Right lung (tissue), 10 donors: Measurements from ENCODE around the gene SUPT20HL2. TPM values are rescaled to one million over a fixed set of nuclear protein-coding genes. Genes with fewer than 3 reads are reported as not detected.
"Not testable (repeated sequence)": the region's sequence is repeated elsewhere in the genome, so short reads cannot be mapped to it uniquely, and the experiment has no call there.

Source experiments
- DNase-seq, 2 donors: peaks; one replicate each; pipeline ENCODE4 v3.0.0-alpha.2; 2013
- long read RNA-seq, 8 donors: transcript quantifications; one replicate each; lab custom pipeline, GENCODE V29; 2026
- polyA plus RNA-seq, 5 donors: library from polyadenylated mRNA; unstranded; fragments of 120-200 nt; gene quantifications; one replicate each; pipeline versions ENCODE4 v1.2.1 to v1.2.3, GENCODE V29; 2013; ENCODE audit warnings: inconsistent platforms in 1 of 5, low replicate concordance in 1 of 5; ENCODE audit not compliant: insufficient read length in 5 of 5, insufficient read depth in 1 of 5

SUPT20HL2 gene
- polyA plus RNA-seq = not detected
- long read RNA-seq, donor 1 = 0 reads
- long read RNA-seq, donor 2 = 0 reads
- long read RNA-seq, donor 3 = 0 reads
- long read RNA-seq, donor 4 = 0 reads
- long read RNA-seq, donor 5 = 0 reads
- long read RNA-seq, donor 6 = 0 reads
- long read RNA-seq, donor 7 = 0 reads
- long read RNA-seq, donor 8 = 0 reads

GRCh38 chrX:24314019-24314635, at the start of gene SUPT20HL2:
Gene SUPT20HL2, minus strand, starts transcription at chrX:24314069. Its CDS starts 754 bp downstream, at chrX:24313315.
- no peak for DNase-seq

GRCh38 chrX:24362089-24362745, 48.3 kb upstream of the SUPT20HL2 start:
- not testable (repeated sequence) for DNase-seq

DNA sequence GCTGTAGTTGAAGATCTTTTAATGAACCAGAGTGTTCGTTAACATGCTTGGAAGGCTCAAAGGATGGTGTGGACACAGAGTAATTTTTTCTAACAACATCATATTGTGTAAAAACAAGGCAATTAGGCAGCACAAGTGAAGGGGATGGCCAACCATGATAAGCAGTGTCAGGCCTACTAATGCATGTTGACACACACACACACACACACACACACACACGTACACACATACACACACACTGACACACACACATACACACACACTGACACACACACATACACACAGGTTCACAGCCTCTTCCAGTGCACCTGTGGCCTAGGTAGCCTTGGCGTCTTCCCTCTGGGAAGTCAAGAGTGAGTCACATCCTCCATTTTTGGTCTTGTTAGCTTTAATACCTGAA, 46.4 kb upstream of the SUPT20HL2 start, which contains the start of gene SUPT20HL1:
SUPT20HL1 (plus strand) TSS at position 368 of the 400 bp plus-strand sequence. CDS start 2,122 bp downstream, outside the sequence.
- DNase-seq = no peak

GRCh38 chrX:24357106-24357505, 43.2 kb upstream of the SUPT20HL2 start:
- DNase-seq = no peak

GRCh38 chrX:24355095-24355494, 41.2 kb upstream of the SUPT20HL2 start:
- DNase-seq = no peak

DNA sequence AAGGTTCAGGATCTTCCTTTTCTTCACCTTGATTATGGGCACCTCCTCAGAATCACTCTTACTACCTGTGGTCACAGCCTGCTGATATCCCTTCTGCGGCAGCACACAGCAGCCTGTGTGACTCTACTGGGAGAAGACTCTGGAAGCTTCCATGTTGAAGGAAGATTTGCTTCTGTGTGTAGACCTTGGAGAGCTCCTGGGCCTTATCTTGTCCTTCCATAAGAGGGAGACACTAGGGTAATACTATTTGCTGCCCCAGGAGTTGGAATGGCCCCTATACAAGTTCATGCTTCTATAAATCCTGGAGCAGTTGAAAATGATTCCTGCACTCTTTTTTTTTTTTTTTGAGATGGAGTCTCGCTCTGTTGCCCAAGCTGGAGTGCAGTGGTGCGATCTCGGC, 36.3 kb upstream of the SUPT20HL2 start:
- DNase-seq = no peak

GRCh38 chrX:24347881-24348280, 34.0 kb upstream of the SUPT20HL2 start:
- DNase-seq = no peak

DNA sequence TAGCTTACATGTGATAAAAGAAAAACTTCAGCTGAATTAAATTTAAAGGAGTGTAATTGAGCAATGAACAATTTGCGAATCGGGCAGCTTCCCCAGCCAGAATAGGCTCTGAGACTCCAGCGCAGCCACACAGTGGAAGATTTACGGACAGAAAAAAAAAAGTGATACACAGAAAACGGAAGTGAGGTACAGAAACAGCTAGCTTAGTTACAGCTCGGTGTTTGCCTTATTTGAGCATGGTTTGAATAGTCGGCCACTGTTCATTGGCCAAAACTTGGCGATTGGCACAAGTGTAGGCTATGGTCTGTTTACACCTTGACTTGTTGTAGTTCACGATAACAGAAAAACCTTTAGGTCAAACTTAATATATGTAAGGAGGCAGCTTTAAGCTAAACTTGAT, 29.9 kb upstream of the SUPT20HL2 start:
- no peak for DNase-seq

DNA sequence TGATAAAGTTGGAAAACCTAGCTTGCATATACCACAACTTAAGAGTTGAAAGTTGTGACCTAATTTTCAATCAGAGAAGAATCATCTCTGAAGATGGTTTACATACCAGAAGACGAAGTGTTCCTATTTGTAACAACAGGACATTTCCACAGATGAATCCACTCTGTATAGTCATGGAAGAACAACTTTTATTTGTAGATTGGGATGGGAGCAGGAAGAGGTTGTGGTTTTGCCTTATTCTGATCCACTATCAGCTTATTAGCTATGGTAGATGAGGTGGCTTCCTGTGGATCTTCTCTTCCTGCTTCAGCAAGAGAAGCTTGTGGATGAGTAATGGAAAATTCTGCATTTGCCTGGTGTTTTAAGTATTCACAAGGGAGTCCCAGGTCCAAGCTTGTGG, 27.9 kb upstream of the SUPT20HL2 start:
- DNase-seq = no peak

DNA sequence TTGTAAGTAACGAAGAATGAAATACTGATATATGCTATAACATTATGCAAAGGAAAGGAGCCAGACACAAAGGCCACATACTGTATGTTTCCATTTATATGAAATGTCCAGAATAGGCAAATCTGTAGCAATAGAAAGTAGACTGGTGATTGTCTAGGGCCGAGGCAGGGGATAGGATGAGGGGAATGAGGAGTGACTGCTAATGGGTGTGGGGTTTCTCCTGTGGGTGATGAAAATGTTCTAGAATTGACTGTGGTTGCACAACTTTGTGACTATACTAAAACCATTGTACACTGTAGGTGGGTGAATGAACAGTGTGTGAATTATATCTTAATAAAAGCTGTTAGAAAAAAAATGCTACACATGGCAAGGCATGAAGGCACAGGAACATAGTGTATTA, 26.6 kb upstream of the SUPT20HL2 start:
- no peak for DNase-seq

- no peak for DNase-seq
Measured at GRCh38 chrX:24339911-24340310, 26.0 kb upstream of the SUPT20HL2 start.

GRCh38 chrX:24335871-24336270, 22.0 kb upstream of the SUPT20HL2 start:
- DNase-seq = no peak

DNA sequence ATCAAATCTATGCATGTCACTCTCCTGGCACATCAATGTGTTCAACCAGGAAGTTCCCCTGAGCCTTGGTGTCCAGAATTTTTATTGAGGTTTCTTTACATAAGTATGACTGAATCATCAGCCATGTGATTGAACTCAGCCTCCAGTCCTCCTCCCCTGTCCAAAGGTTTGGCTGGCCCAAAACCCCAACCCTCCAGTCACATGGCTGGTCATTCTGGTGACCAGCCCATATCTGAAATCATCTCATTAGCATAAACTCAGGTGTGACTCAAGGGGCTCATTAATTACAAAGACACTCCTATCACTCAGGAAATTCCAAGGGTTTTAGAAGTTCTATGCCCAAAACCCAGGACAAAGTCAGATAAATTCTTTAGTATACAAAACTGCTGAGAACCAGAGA, 20.6 kb upstream of the SUPT20HL2 start:
- no peak for DNase-seq

GRCh38 chrX:24333371-24333770, 19.5 kb upstream of the SUPT20HL2 start:
- no peak for DNase-seq

DNA sequence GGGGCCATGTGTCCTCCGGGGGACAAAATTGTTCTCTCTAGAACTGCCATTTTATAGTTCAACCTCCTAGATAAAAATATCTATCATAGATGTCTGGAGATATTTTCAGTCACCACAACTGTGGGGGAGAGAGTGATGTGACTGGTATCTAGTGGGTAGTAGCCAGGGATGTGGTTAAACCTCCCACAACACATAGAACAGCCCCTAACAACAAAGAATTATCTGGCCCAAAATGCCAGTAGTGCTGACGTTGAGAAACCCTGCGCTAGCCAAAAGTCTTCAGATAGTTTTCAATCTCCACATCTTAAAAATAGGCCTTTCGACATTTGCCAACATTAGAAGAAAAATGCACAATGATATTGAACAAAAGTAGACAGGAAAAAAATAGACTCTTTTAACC, 19.0 kb upstream of the SUPT20HL2 start:
- no peak for DNase-seq

GRCh38 chrX:24325231-24325630, 11.4 kb upstream of the SUPT20HL2 start:
- no peak for DNase-seq

DNA sequence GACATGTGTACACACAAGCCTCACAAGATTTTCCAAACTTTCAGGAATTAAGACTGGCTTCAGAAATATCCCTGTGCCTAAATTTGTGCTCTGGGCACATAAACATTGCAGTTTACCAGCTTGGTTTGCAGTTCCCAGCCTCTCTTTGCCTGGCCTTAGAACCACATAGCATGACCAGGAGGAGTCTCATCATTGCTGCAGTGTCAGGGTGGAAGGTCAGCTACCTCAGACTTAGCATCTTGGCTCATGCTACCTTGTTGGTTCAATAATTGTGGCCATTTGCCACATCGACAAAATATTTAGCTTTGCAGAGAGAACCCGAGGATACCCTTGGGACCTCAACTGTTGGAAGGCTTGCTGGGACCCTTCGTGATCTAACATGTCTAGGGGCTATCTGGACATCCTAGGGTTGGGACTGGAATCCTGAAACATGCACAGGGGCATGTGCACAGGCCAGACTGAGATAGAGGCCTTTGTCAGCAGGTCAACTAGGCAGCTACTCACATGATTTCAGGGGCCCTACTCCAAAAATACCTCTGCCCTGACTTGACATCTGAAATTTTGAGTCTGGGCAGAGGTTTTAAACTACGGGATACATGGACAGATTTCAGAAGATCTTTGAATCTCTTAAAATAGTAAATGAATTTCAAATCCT, 8.0 kb upstream of the SUPT20HL2 start:
- no peak for DNase-seq

GRCh38 chrX:24317567-24317966, 3.7 kb upstream of the SUPT20HL2 start:
- no peak for DNase-seq

DNA sequence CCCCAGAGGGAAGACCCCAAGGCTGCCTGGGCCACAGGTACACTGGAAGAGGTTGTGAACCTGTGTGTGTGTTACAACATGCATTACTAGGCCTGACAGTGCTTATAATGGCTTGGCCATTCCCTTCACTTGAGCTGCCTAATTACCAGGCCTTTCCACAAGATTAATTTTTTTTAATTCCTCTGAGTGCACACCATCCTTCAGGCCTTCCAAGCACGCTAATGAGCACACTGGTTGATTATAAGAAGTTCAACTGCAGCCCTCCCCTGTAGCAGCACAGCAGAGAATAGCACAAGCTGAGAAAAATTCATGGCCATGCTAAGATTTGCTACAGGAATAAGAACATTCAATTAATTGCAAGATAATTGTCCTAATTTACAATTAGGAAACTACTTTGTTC, 2.2 kb upstream of the SUPT20HL2 start:
- DNase-seq = no peak

- not testable (repeated sequence) for DNase-seq
Measured at GRCh38 chrX:24312249-24312607, 1.6 kb downstream of the SUPT20HL2 start.

GRCh38 chrX:24311507-24312248, 2.2 kb downstream of the SUPT20HL2 start:
- DNase-seq = not testable (repeated sequence)

GRCh38 chrX:24310916-24311315, 3.0 kb downstream of the SUPT20HL2 start:
- DNase-seq = not testable (repeated sequence)
